ENCODE data around the gene FBXO41. TPM values are rescaled to one million over a fixed set of nuclear protein-coding genes. Genes with fewer than 3 reads are reported as not detected.

The FBXO41 gene
- total and polyA plus RNA-seq, 10 of the 15 experiments (the other 5 are each of a cell fraction or from before 2014, with no cell fraction given), result 1.9 to 38.9 (median 11.3) TPM

DNA sequence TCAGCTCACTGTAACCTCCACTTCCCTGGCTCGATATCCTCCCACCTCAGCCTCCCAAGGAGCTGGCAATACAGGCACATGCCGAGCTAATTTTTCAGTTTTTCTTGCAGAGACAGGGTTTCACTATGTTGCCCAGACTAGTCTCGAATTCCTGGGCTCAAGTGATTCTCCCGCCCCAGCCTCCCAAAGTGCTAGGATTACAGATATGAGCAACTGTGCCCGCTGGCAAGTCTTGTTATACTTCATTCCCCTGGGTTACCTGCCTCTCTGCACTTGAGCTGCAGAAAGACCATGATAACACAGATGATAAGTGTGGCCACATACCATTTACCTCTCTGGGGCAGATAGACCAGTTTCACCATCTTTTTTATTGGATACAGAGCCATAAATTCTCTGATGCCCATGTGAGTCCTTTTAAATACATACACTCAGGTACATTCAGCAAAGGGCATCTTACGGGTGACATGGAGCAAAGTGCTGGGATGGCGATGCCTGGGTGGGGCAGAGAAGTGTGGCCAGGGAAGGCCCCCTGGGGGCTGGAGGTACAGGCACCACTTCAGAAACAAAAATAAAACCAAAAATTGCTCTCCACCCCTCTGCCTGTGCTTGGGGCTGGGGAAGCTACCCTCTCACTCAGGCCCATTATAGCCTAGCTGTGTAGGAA, 29.8 kb downstream of the FBXO41 start:
- no peak overlapping the region for H3K9ac ChIP-seq (ENCODE audit: control insufficient read depth, insufficient read depth, low read length)
- POLR2A ChIA-PET, result no interaction called here
- FAIRE-seq (no peak), ATAC-seq (peak; percentile 6; the same call in 1 of the 3 replicates), DNase-seq (ENCODE audit: low read depth, low spot score) (no peak)
- in situ Hi-C loops (cut with MboI) (no loop called here), intact Hi-C loops (cut with micrococcal nuclease; ENCODE audit: unreplicated experiment) (no loop called here)
- H3K4me1 ChIP-seq (ENCODE audit: control insufficient read depth, insufficient read depth, low read length), result no peaks in the 10 kb centered on the region
- H2AFZ ChIP-seq (ENCODE audit: control insufficient read depth, low read depth, low read length), result no peak overlapping the region
- H4K20me1 ChIP-seq (ENCODE audit: control insufficient read depth, insufficient read depth), result no peaks in the 10 kb centered on the region
- RAD21 ChIA-PET (ENCODE audit: unreplicated experiment), result no interaction called here
- no peak overlapping the region for H3K27ac ChIP-seq (ENCODE audit: control insufficient read depth, insufficient read depth)
- no peaks in the 10 kb centered on the region for H3K27me3 ChIP-seq (replicated peaks in 1 of 2; ENCODE audit: control insufficient read depth in 2 of 2, insufficient read depth in 2 of 2, low read length in 1 of 2)
- WGBS (ENCODE audit: insufficient coverage, insufficient replicate concordance, low lambda C conversion rate, missing lambda C conversion rate), result 90% methylated on average over 7 of the region's 7 CpGs
- CTCF ChIA-PET, result interaction anchor here (0.7 to 2.3 kb wide), 3 partner anchors 35 to 1196 kb away, joined by 3 to 14 read pairs (median 4); no protein-coding TSS in a partner anchor
- no TSS peak for BruUV-seq (replicated peaks)
- no peaks in the 10 kb centered on the region for H3K79me2 ChIP-seq (ENCODE audit: control insufficient read depth, insufficient read depth, low read length)
- no peaks in the 10 kb centered on the region for H3K9me3 ChIP-seq (replicated peaks; ENCODE audit: control insufficient read depth, insufficient read depth, low read length)
- H3K4me2 ChIP-seq (ENCODE audit: control insufficient read depth, insufficient read depth), result no peak overlapping the region
- no peak overlapping the region for H3K4me3 ChIP-seq
- H3K36me3 ChIP-seq (ENCODE audit: control insufficient read depth in 2 of 2, insufficient read depth in 2 of 2, low read length in 1 of 2), result peaks cover 26 to 42% of the 10 kb centered on the region in 2 experiments
- SMC1A ChIA-PET (ENCODE audit: uncharacterized antibody, unreplicated experiment), result interaction anchor here (1.4 kb wide), 1 partner anchor 34 kb away, joined by 5 read pairs; no protein-coding TSS in a partner anchor
- TF ChIP-seq BHLHE40 (IDR thresholded peaks at IDR 0.05; ENCODE audit: borderline replicate concordance in 1 of 2, low read depth in 2 of 2, low read length in 1 of 2) (no peak), CREB1 (IDR thresholded peaks at IDR 0.05; ENCODE audit: low read depth) (no peak), PML (IDR thresholded peaks at IDR 0.05; ENCODE audit: low read length) (peak; percentile 29; the same call in 1 of the 2 replicates), KAT2A (conservative IDR thresholded peaks at IDR 0.05; ENCODE audit: control insufficient read depth, low read depth, low read length) (no peak), NFYA (IDR thresholded peaks at IDR 0.05; ENCODE audit: borderline replicate concordance, low read depth, low read length) (no peak), SMAD5 (IDR thresholded peaks at IDR 0.05; ENCODE audit: low read depth) (0 out of 2 replicates have a peak, but pooled peaks have one; percentile 32), GATAD2B (conservative IDR thresholded peaks at IDR 0.05; ENCODE audit: low read depth) (no peak), RAD21 (IDR thresholded peaks at IDR 0.05; ENCODE audit: insufficient read depth, low read depth, low read length) (no peak), SMAD1 (IDR thresholded peaks at IDR 0.05; ENCODE audit: low read depth, partially characterized antibody) (no peak), NBN (IDR thresholded peaks at IDR 0.05) (no peak), POU2F2 (IDR thresholded peaks at IDR 0.05; ENCODE audit: borderline replicate concordance, low read depth, low read length) (no peak)
- TF ChIP-seq, protein P1, sequence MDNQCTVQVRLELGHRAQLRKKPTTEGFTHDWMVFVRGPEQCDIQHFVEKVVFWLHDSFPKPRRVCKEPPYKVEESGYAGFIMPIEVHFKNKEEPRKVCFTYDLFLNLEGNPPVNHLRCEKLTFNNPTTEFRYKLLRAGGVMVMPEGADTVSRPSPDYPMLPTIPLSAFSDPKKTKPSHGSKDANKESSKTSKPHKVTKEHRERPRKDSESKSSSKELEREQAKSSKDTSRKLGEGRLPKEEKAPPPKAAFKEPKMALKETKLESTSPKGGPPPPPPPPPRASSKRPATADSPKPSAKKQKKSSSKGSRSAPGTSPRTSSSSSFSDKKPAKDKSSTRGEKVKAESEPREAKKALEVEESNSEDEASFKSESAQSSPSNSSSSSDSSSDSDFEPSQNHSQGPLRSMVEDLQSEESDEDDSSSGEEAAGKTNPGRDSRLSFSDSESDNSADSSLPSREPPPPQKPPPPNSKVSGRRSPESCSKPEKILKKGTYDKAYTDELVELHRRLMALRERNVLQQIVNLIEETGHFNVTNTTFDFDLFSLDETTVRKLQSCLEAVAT (IDR thresholded peaks at IDR 0.05), result no peak
- TF ChIP-seq, protein P2, sequence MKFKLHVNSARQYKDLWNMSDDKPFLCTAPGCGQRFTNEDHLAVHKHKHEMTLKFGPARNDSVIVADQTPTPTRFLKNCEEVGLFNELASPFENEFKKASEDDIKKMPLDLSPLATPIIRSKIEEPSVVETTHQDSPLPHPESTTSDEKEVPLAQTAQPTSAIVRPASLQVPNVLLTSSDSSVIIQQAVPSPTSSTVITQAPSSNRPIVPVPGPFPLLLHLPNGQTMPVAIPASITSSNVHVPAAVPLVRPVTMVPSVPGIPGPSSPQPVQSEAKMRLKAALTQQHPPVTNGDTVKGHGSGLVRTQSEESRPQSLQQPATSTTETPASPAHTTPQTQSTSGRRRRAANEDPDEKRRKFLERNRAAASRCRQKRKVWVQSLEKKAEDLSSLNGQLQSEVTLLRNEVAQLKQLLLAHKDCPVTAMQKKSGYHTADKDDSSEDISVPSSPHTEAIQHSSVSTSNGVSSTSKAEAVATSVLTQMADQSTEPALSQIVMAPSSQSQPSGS (IDR thresholded peaks at IDR 0.05; ENCODE audit: low read length), result 0 out of 2 replicates have a peak, but pooled peaks have one; percentile 24
- TF ChIP-seq, protein P3, sequence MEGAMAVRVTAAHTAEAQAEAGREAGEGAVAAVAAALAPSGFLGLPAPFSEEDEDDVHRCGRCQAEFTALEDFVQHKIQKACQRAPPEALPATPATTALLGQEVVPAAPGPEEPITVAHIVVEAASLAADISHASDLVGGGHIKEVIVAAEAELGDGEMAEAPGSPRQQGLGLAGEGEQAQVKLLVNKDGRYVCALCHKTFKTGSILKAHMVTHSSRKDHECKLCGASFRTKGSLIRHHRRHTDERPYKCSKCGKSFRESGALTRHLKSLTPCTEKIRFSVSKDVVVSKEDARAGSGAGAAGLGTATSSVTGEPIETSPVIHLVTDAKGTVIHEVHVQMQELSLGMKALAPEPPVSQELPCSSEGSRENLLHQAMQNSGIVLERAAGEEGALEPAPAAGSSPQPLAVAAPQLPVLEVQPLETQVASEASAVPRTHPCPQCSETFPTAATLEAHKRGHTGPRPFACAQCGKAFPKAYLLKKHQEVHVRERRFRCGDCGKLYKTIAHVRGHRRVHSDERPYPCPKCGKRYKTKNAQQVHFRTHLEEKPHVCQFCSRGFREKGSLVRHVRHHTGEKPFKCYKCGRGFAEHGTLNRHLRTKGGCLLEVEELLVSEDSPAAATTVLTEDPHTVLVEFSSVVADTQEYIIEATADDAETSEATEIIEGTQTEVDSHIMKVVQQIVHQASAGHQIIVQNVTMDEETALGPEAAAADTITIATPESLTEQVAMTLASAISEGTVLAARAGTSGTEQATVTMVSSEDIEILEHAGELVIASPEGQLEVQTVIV (IDR thresholded peaks at IDR 0.05; ENCODE audit: borderline replicate concordance, partially characterized antibody), result no peak
- TF ChIP-seq, protein P4, sequence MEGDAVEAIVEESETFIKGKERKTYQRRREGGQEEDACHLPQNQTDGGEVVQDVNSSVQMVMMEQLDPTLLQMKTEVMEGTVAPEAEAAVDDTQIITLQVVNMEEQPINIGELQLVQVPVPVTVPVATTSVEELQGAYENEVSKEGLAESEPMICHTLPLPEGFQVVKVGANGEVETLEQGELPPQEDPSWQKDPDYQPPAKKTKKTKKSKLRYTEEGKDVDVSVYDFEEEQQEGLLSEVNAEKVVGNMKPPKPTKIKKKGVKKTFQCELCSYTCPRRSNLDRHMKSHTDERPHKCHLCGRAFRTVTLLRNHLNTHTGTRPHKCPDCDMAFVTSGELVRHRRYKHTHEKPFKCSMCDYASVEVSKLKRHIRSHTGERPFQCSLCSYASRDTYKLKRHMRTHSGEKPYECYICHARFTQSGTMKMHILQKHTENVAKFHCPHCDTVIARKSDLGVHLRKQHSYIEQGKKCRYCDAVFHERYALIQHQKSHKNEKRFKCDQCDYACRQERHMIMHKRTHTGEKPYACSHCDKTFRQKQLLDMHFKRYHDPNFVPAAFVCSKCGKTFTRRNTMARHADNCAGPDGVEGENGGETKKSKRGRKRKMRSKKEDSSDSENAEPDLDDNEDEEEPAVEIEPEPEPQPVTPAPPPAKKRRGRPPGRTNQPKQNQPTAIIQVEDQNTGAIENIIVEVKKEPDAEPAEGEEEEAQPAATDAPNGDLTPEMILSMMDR (IDR thresholded peaks at IDR 0.05 in 2 of 3, conservative IDR thresholded peaks at IDR 0.05 in 1 of 3; ENCODE audit: control insufficient read depth in 2 of 3, extremely low read depth in 1 of 3, insufficient read depth in 1 of 3, low read depth in 3 of 3, low read length in 3 of 3), result no peak

Data from GM12878 (cell line).